Heart left ventricle (tissue), 16 donors: ENCODE measurements around the gene NR4A1. TPM values are rescaled to one million over a fixed set of nuclear protein-coding genes. Genes with fewer than 3 reads are reported as not detected.
"Not testable (repeated sequence)": the region's sequence is repeated elsewhere in the genome, so short reads cannot be mapped to it uniquely, and the experiment has no call there.

Experiments
- ATAC-seq, 4 donors: fragments of 200-7000 bp; cut with Tn5 transposase; one replicate each; pipeline ENCODE4 v1.9.1; 2020 to 2022; ENCODE audit warnings: moderate library complexity in 4 of 4, mild to moderate bottlenecking in 3 of 4, moderate number of reproducible peaks in 1 of 4
- DNase-seq, 5 donors: peaks; one replicate each; pipeline ENCODE4 v3.0.0-alpha.2; 2020
- H3K27ac ChIP-seq, 12 donors: fragments of 200-600 bp; sonication (generic) in 4 of 12; one replicate each; pipeline versions ENCODE4 v1.5.0 to v1.8.0; 2016 to 2022; ENCODE audit warnings: mild to moderate bottlenecking in 2 of 12
- H3K27me3 ChIP-seq, 9 donors: fragments of 200-600 bp; sonication (generic) in 2 of 9; one replicate each; pipeline versions ENCODE4 v1.5.1 to v1.8.0; 2016 to 2022; ENCODE audit warnings: mild to moderate bottlenecking in 3 of 9
- H3K36me3 ChIP-seq, 9 donors: fragments of 200-600 bp; sonication (generic) in 2 of 9; one replicate each; pipeline versions ENCODE4 v1.5.0 to v1.8.0; 2018 to 2022; ENCODE audit warnings: mild to moderate bottlenecking in 2 of 9
- H3K4me1 ChIP-seq, 12 donors: fragments of 200-600 bp; sonication (generic) in 4 of 12; one replicate each; pipeline versions ENCODE4 v1.5.0 to v1.8.0; 2016 to 2022; ENCODE audit warnings: mild to moderate bottlenecking in 3 of 12
- H3K4me3 ChIP-seq, 12 donors: fragments of 200-600 bp; sonication (generic) in 4 of 12; one replicate each; pipeline versions ENCODE4 v1.5.0 to v1.8.0; 2017 to 2022; ENCODE audit warnings: mild to moderate bottlenecking in 9 of 12, moderate library complexity in 4 of 12
- H3K9me3 ChIP-seq, 12 donors: fragments of 200-600 bp; sonication (generic) in 4 of 12; one replicate each; pipeline versions ENCODE4 v1.5.0 to v1.8.0; 2016 to 2022; ENCODE audit warnings: mild to moderate bottlenecking in 1 of 12
- POLR2A ChIP-seq, 2 donors: fragments of 450-650 bp; IDR thresholded peaks; one replicate each; pipeline ENCODE4 v1.6.1; 2017; ENCODE audit warnings: antibody characterized with exemption in 2 of 2, mild to moderate bottlenecking in 2 of 2, moderate library complexity in 2 of 2
- WGBS, 4 donors: extraction: QIAGEN DNeasy Blood & Tissue Kit in 2 of 4; methylation state at CpG; one replicate each; pipeline versions ENCODE4 v1.1.5 to v1.1.7; 2013 to 2018; 5-methylcytosine and 5-hydroxymethylcytosine counted together
- intact Hi-C, 10 donors: fragments of 100-400 bp; cut with DNase I; formaldehyde crosslinking; loops; one replicate each; pipeline versions ENCODE4 v1.11.1 to v1.14.2; 2022
- polyA plus RNA-seq, 2 donors: library from polyadenylated mRNA; stranded (reverse); fragments of 200-250 nt; gene quantifications; one replicate each; pipeline ENCODE4 v1.2.3, GENCODE V29; 2013
- total RNA-seq, 9 donors: library from RNA; depleted of rRNA in 2 of 9; stranded (reverse); fragments of >200 nt in 2 of 9; fragmentation: NEBNext Ultra II Directional in 3 of 9; extraction: Animal tissue kit (Norgen Biotek cat#: 25700) in 3 of 9; gene quantifications; one replicate each; pipeline versions ENCODE4 v1.1.0 to v1.2.4, GENCODE V29; 2016 to 2023
- TF ChIP-seq, protein P1 (sequence below), 12 donors: fragments of 200-600 bp; sonication (generic) in 4 of 12; IDR thresholded peaks; one replicate each; pipeline versions ENCODE4 v1.5.0 to v1.8.0; 2018 to 2022; ENCODE audit warnings: antibody characterized with exemption in 12 of 12, mild to moderate bottlenecking in 5 of 12
- donor health status: ischemic (EF 13 %, LVEDD 7.1; RV severe dilation, severe dysfunction).
- donor health status: healthy with polysubstance abuse.
- donor health status: DM: no; HTN: yes; CAD: no.
- donor health status: DM: no; HTN: no; CAD: no.
- donor health status: ischemic (EF 25% LVEDD 6.9; RV normal size, moderate dysfunction).
- donor health status: ischemic (EF 25% LVEDD 5.7; RV mildly dilated, moderate dysfunction).
- donor health status: healthy.
- donor health status: DM: yes; HTN: yes; CAD: no.
- donor health status: ischemic (EF 35%, LVEDD 5.7; RV mildly dilated, moderate dysfunction).
- donor health status: nonischemic (EF 11% LVEDD 7.7; RV severe dilation, severe dysfunction).
- donor health status: DM: yes; HTN: yes; CAD: no.
- donor health status: PGD.
- donor health status: ischemic (EF 29% LVEDD 5.4; RV normal size, mild dysfunction).
- donor health status: nonischemic (EF 23%, LVEDD 6.1; RV moderate dilation, normal function).

Gene NR4A1
- total and polyA plus RNA-seq, 11 donors, result 22.0 to 140 (median 46.0) TPM

DNA sequence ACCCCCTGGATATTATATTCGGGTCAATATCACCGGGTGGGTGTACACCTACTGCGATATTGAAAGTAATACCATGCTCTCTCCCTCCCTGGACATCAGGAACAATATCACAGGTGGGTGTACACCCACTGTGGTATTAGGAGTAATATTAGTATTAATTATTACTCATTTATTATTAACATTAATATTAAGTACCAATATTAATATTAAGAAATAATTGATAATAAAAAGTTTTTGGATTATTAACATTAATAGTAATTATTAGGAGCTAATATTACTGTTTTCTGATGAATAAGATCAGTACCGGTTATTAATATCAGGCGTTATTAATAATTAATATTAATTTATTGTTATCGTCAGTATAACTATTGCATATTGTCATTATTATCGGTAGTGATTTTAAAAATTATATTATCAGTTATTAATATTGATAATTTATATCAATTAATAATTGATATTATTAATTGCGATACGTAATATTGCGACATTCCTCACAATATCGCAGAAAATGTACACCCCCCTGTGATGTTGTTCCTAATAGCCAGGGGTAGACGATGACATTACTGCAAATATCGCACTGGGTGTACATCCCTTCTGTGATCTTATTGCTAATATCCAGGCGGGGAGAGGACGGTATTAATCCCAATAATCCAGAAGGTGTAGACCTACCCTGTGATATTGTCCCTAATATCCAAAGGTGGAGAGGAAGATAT, 45.2 kb downstream of the NR4A1 start:
- ATAC-seq, result no peak
- no peak overlapping the region for H3K4me3 ChIP-seq
- no peaks in the 10 kb centered on the region for H3K36me3 ChIP-seq
- H3K27me3 ChIP-seq, result peaks cover 0 to 32% (median 8%) of the 10 kb centered on the region in 9 donors
- no peaks in the 10 kb centered on the region for H3K9me3 ChIP-seq
- H3K4me1 ChIP-seq, result no peaks in the 10 kb centered on the region
- no peak overlapping the region for H3K27ac ChIP-seq
- DNase-seq, result no peak
- WGBS, 4 donors, result 89 to 92% (median 91%) methylated on average over 15 of the region's 15 CpGs
- TF ChIP-seq, protein P1, sequence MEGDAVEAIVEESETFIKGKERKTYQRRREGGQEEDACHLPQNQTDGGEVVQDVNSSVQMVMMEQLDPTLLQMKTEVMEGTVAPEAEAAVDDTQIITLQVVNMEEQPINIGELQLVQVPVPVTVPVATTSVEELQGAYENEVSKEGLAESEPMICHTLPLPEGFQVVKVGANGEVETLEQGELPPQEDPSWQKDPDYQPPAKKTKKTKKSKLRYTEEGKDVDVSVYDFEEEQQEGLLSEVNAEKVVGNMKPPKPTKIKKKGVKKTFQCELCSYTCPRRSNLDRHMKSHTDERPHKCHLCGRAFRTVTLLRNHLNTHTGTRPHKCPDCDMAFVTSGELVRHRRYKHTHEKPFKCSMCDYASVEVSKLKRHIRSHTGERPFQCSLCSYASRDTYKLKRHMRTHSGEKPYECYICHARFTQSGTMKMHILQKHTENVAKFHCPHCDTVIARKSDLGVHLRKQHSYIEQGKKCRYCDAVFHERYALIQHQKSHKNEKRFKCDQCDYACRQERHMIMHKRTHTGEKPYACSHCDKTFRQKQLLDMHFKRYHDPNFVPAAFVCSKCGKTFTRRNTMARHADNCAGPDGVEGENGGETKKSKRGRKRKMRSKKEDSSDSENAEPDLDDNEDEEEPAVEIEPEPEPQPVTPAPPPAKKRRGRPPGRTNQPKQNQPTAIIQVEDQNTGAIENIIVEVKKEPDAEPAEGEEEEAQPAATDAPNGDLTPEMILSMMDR (IDR thresholded peaks at IDR 0.05), result no peak
- no peak for TF ChIP-seq POLR2A (IDR thresholded peaks at IDR 0.05)
- intact Hi-C loops, result no loop called here

DNA sequence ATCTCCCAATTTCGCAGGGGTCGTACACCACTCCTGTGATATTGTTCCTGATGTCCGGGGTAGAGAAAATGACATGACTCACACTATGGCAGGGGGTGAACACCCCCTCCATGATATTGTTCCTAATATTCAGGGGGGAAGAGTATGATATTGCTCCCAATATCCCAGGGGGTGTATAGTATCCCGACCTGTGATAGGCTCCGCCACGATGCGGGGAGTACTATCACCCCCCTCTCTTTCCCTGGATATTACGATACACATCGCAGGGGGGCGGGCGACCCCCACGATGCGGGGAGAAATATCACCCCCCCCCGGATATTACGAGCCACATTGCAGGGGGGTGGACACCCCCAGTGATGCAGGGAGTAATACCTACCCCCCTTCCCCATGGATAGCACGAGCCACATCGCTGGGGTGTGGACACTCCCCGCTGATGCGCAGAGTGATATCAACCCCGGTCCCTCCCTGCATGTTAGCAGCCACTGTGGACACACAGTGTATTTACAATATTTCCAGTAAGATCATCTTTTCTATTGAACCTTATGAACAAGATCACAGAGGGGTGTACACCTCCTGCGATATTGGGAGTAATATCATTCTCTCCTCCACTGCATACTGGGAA, 45.9 kb downstream of the NR4A1 start:
- Histone ChIP-seq H3K4me1 (no peaks in the 10 kb centered on the region), H3K27ac (no peak overlapping the region), H3K9me3 (no peaks in the 10 kb centered on the region), H3K36me3 (no peaks in the 10 kb centered on the region), H3K4me3 (no peak overlapping the region), H3K27me3 (peaks cover 0 to 34% (median 8%) of the 10 kb centered on the region in 9 donors)
- intact Hi-C loops, result no loop called here
- no peak for DNase-seq
- no peak for TF ChIP-seq POLR2A (IDR thresholded peaks at IDR 0.05)
- no peak for ATAC-seq
- WGBS, 4 donors, result 85 to 88% (median 87%) methylated on average over 21 of the region's 21 CpGs

DNA sequence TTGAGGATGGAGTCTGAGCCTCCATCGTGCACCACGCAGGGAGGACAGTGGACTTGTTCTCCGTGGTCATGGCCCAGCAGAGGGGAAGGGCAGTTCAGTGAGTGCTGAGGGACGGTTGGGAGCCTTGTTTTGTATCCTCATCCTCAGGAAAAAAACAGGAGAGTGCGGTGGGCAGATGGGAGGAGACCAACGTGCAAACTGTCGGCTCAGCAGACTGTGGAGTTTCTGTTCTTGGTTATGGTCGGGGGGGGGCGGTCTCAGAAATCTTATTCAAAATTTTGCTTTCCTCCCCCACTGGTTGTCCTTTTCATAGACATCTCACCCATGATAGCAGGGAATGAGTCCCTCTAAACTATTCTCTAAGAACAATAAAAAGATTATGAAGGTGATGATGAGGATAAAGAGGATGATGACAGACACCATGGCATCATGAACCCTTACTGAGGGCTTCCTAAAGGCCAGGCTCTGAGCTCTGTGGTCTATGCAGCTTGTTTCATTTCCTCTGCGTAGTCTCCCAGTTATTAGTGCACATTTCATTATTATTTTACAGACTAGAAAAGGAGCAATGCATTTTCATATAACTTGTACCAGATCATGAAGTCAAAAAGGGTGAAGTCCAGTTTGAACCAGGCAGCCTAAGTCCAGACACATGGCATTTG, 53.3 kb downstream of the NR4A1 start:
- H3K9me3 ChIP-seq, intact Hi-C loops, DNase-seq, ATAC-seq, H3K36me3 ChIP-seq, H3K4me1 ChIP-seq, H3K27ac ChIP-seq, H3K4me3 ChIP-seq: not testable (repeated sequence)
- H3K27me3 ChIP-seq, result peaks cover 0 to 55% (median 12%) of the 10 kb centered on the region in 9 donors
- WGBS, 4 donors, result 65 to 75% (median 70%) methylated on average over 10 of the region's 10 CpGs

Other genes with a start within 250 kb of the NR4A1 start
- gene FIGNL2, start 202.7 kb upstream of the NR4A1 start, total RNA-seq, result under 1 TPM; 0.13 to 0.93 (median 0.35) TPM
- gene FIGNL2, start 202.7 kb upstream of the NR4A1 start, polyA plus RNA-seq, result under 1 TPM; 0.17 to 0.23 TPM
- not detected for gene ANKRD33, start 163.3 kb upstream of the NR4A1 start, total RNA-seq
- gene ANKRD33, start 163.3 kb upstream of the NR4A1 start, polyA plus RNA-seq, result not detected
- gene ACVRL1, start 143.9 kb upstream of the NR4A1 start, total RNA-seq, result 100 to 1,000 TPM in 1 of 9 donors, 10 to 100 TPM in 8; 23.5 to 116 (median 33.4) TPM
- gene ACVRL1, start 143.9 kb upstream of the NR4A1 start, polyA plus RNA-seq, result 10 to 100 TPM; 20.5 to 35.1 TPM
- 10 to 100 TPM in 7 of 9 donors, 1 to 10 TPM in 2; 7.4 to 19.8 (median 11.6) TPM for gene ACVR1B, start 99.7 kb upstream of the NR4A1 start, total RNA-seq
- 10 to 100 TPM in 1 of 2 donors, 1 to 10 TPM in 1; 7.7 to 13.3 TPM for gene ACVR1B, start 99.7 kb upstream of the NR4A1 start, polyA plus RNA-seq
- 10 to 100 TPM; 12.9 to 38.0 (median 17.6) TPM for gene TAMALIN, start 44.5 kb upstream of the NR4A1 start, total RNA-seq
- 10 to 100 TPM; 17.8 to 26.5 TPM for gene TAMALIN, start 44.5 kb upstream of the NR4A1 start, polyA plus RNA-seq
- 10 to 100 TPM; 18.9 to 46.7 (median 24.1) TPM for gene ATG101, start 18.5 kb downstream of the NR4A1 start, total RNA-seq
- gene ATG101, start 18.5 kb downstream of the NR4A1 start, polyA plus RNA-seq, result 100 to 1,000 TPM in 1 of 2 donors, 10 to 100 TPM in 1; 22.1 to 108 TPM
- gene SMIM41, start 28.3 kb downstream of the NR4A1 start, total RNA-seq, result under 1 TPM in 3 of 9 donors, not detected in 6; 0.29 to 0.52 (median 0.32) TPM
- under 1 TPM; 0.08 to 0.65 TPM for gene SMIM41, start 28.3 kb downstream of the NR4A1 start, polyA plus RNA-seq
- 1 to 10 TPM in 2 of 9 donors, under 1 TPM in 5, not detected in 2; 0.15 to 1.2 (median 0.24) TPM for gene KRT80, start 140.6 kb downstream of the NR4A1 start, total RNA-seq
- gene KRT80, start 140.6 kb downstream of the NR4A1 start, polyA plus RNA-seq, result under 1 TPM; 0.08 to 0.72 TPM
- 10 to 100 TPM in 1 of 9 donors, 1 to 10 TPM in 4, under 1 TPM in 2, not detected in 2; 0.20 to 56.7 (median 3.6) TPM for gene KRT7, start 181.8 kb downstream of the NR4A1 start, total RNA-seq
- under 1 TPM in 1 of 2 donors, not detected in 1; 0.76 TPM for gene KRT7, start 181.8 kb downstream of the NR4A1 start, polyA plus RNA-seq
- gene KRT86, start 223.2 kb downstream of the NR4A1 start, total RNA-seq, result not detected
- gene KRT86, start 223.2 kb downstream of the NR4A1 start, polyA plus RNA-seq, result not detected
- gene KRT81, start 240.1 kb downstream of the NR4A1 start, total RNA-seq, result not detected
- not detected for gene KRT81, start 240.1 kb downstream of the NR4A1 start, polyA plus RNA-seq